Endothelial cell of umbilical vein (primary cell): ENCODE results near the gene FAM217A. TPM values are rescaled to one million over a fixed set of nuclear protein-coding genes. Genes with fewer than 3 reads are reported as not detected.

Experiments used
- BruUV-seq: library from RNA; stranded (reverse); fragments of 400-500 nt; replicated peaks from 2 replicates; lab custom pipeline; 2021; lab: Mats Ljungman, UMichigan
- CTCF ChIA-PET: fragments of 300-600, 350-600 bp; sonication (Branson Sonifier 250); formaldehyde crosslinking; loops from one replicate; lab custom pipeline; 2021; ENCODE audit warnings: antibody characterized with exemption, inconsistent platforms; lab: Charles Lee
- POLR2A ChIA-PET: fragments of 300-600, 350-600 bp; sonication (Branson Sonifier 250); formaldehyde crosslinking; loops from one replicate; lab custom pipeline; 2021; ENCODE audit warnings: antibody characterized with exemption, inconsistent platforms; lab: Charles Lee
- DNase-seq: peaks from one replicate; pipeline ENCODE4 v3.0.0-alpha.2; 2011; ENCODE audit warnings: low read depth, low spot score
- FAIRE-seq: peaks from 2 replicates; lab custom pipeline; 2011; peaks lifted over from hg19 to GRCh38; lab: Jason Lieb, UNC
- H2AFZ ChIP-seq: 2 replicates; pipeline ENCODE4 v1.6.0; 2012; ENCODE audit warnings: low read depth, low read length, control low read depth, inconsistent platforms
- H3K27ac ChIP-seq: 2 replicates; pipeline ENCODE4 v1.5.1; 2011; ENCODE audit warnings: low read depth, mild to moderate bottlenecking, control low read depth, low read length, moderate library complexity; ENCODE audit not compliant: insufficient read depth
- H3K27me3 ChIP-seq, 2 experiments: 2 replicates each; pipeline versions ENCODE4 v1.6.0 to v1.6.1; 2011; ENCODE audit warnings: low read length in 2 of 2, mixed read lengths in 1 of 2; ENCODE audit not compliant: control insufficient read depth in 2 of 2, insufficient read depth in 2 of 2
- H3K36me3 ChIP-seq, 2 experiments: 2 replicates in 1 of 2; 3 replicates in 1 of 2; pipeline ENCODE4 v1.5.1; 2011; ENCODE audit warnings: low read length in 2 of 2, mild to moderate bottlenecking in 1 of 2, moderate library complexity in 1 of 2; ENCODE audit not compliant: control insufficient read depth in 2 of 2, insufficient read depth in 2 of 2; ENCODE audit errors: extremely low read depth in 1 of 2
- H3K4me1 ChIP-seq: 3 replicates; pipeline ENCODE4 v1.5.1; 2011; ENCODE audit warnings: mild to moderate bottlenecking, low read length; ENCODE audit not compliant: control insufficient read depth, insufficient read depth; ENCODE audit errors: extremely low read depth
- H3K4me2 ChIP-seq: 2 replicates; pipeline ENCODE4 v1.6.1; 2011; ENCODE audit warnings: low read length, control low read depth, mixed read lengths; ENCODE audit not compliant: insufficient read depth
- H3K4me3 ChIP-seq, 3 experiments: fragments of 200-600 bp in 1 of 3; sonication (generic), shearing (Covaris generic) in 1 of 3; replicated peaks in 1 of 3; 2 replicates each; pipeline ENCODE4 v1.5.1; 2011 to 2016; ENCODE audit warnings: control low read depth in 3 of 3, low read length in 3 of 3, mild to moderate bottlenecking in 2 of 3, inconsistent platforms in 1 of 3, low read depth in 1 of 3, moderate library complexity in 1 of 3; ENCODE audit not compliant: insufficient read depth in 1 of 3
- H3K79me2 ChIP-seq: 2 replicates; pipeline ENCODE4 v1.6.0; 2012; ENCODE audit warnings: low read length, inconsistent platforms; ENCODE audit not compliant: control insufficient read depth, insufficient read depth
- H3K9ac ChIP-seq: replicated peaks from 2 replicates; pipeline ENCODE3; 2011; ENCODE audit warnings: low read length, control low read depth; ENCODE audit not compliant: insufficient read depth; ENCODE audit errors: extremely low read depth
- H3K9me1 ChIP-seq: replicated peaks from 3 replicates; pipeline ENCODE4 v1.6.0; 2011; ENCODE audit warnings: mild to moderate bottlenecking, low read length; ENCODE audit not compliant: control insufficient read depth, insufficient read depth; ENCODE audit errors: extremely low read depth
- H3K9me3 ChIP-seq: replicated peaks from 2 replicates; pipeline ENCODE4 v1.5.1; 2012; ENCODE audit warnings: low read length, inconsistent platforms; ENCODE audit not compliant: control insufficient read depth, insufficient read depth
- H4K20me1 ChIP-seq: replicated peaks from 2 replicates; pipeline ENCODE3; 2011; ENCODE audit warnings: mild to moderate bottlenecking, low read length; ENCODE audit not compliant: control insufficient read depth, insufficient read depth; ENCODE audit errors: extremely low read depth
- EZH2 ChIP-seq: IDR thresholded peaks from 2 replicates; pipeline ENCODE4 v1.6.1; 2012; ENCODE audit warnings: borderline replicate concordance, low read depth, mild to moderate bottlenecking, moderate library complexity, low read length, inconsistent platforms; ENCODE audit not compliant: severe bottlenecking
- FOS ChIP-seq: IDR thresholded peaks from 2 replicates; pipeline ENCODE4 v1.6.1; 2011; ENCODE audit warnings: mild to moderate bottlenecking, low read length, moderate library complexity, borderline replicate concordance; ENCODE audit not compliant: insufficient read depth
- GATA2 ChIP-seq: IDR thresholded peaks from 2 replicates; pipeline ENCODE4 v1.7.0; 2011; ENCODE audit warnings: low read depth, mild to moderate bottlenecking, moderate library complexity, mixed read lengths, low read length; ENCODE audit not compliant: insufficient read length, insufficient read depth
- JUN ChIP-seq: IDR thresholded peaks from 2 replicates; pipeline ENCODE4 v1.6.1; 2011; ENCODE audit warnings: borderline replicate concordance, low read depth; ENCODE audit not compliant: insufficient read length, insufficient read depth
- MYC ChIP-seq: IDR thresholded peaks from one replicate; pipeline ENCODE4 v1.6.1; 2011; ENCODE audit warnings: mild to moderate bottlenecking, low read depth, low read length
- POLR2A ChIP-seq: IDR thresholded peaks from 2 replicates; pipeline ENCODE4 v1.6.1; 2012; ENCODE audit warnings: low read depth, mild to moderate bottlenecking, control low read depth, low read length
- POLR2AphosphoS5 ChIP-seq: IDR thresholded peaks from 2 replicates; pipeline ENCODE4 v1.6.1; 2012; ENCODE audit warnings: low read depth, mild to moderate bottlenecking, control low read depth, low read length, moderate library complexity; ENCODE audit not compliant: insufficient read depth
- dilution Hi-C: fragments of 300-500 bp; cut with MboI; formaldehyde crosslinking; loops from one replicate; pipeline ENCODE4 v1.15.0; 2019; ENCODE audit warnings: low sequenced_read_pairs; ENCODE audit not compliant: extremely low pct_ligation_motif_present
- intact Hi-C: fragments of 100-400 bp; cut with micrococcal nuclease; formaldehyde crosslinking; loops from one replicate; pipeline ENCODE4 v1.10.0; 2022
- polyA plus RNA-seq, 4 experiments: library from polyadenylated mRNA; depleted of rRNA in 3 of 4; stranded (reverse) in 3 of 4; unstranded in 1 of 4; fragments of >200 nt; gene quantifications; 2 replicates each; pipeline versions ENCODE4 v1.2.1 to v1.2.3, GENCODE V29; 2011 to 2012; ENCODE audit warnings: missing spikeins in 1 of 4
- total RNA-seq: library from RNA; stranded (reverse); gene quantifications from 2 replicates; pipeline ENCODE4 v1.2.3, GENCODE V29; 2021
- TF ChIP-seq, protein P1 (sequence below), 2 donors: IDR thresholded peaks; 1 replicate in 1 of 2; 2 replicates in 1 of 2; pipeline ENCODE4 v1.5.1; 2011; ENCODE audit warnings: low read length in 2 of 2, mild to moderate bottlenecking in 2 of 2, moderate library complexity in 2 of 2, control low read depth in 1 of 2, inconsistent platforms in 1 of 2, low read depth in 1 of 2; ENCODE audit not compliant: insufficient read depth in 1 of 2; ENCODE audit errors: extremely low read depth in 1 of 2
- TF ChIP-seq, protein P2 (sequence below): IDR thresholded peaks from 2 replicates; pipeline ENCODE4 v1.6.1; 2011; ENCODE audit not compliant: insufficient read depth, insufficient read length

FAM217A gene
- total and polyA plus RNA-seq, 2 donors (not counting 3 experiments of a cell fraction or from before 2014, with no cell fraction given): not detected

DNA sequence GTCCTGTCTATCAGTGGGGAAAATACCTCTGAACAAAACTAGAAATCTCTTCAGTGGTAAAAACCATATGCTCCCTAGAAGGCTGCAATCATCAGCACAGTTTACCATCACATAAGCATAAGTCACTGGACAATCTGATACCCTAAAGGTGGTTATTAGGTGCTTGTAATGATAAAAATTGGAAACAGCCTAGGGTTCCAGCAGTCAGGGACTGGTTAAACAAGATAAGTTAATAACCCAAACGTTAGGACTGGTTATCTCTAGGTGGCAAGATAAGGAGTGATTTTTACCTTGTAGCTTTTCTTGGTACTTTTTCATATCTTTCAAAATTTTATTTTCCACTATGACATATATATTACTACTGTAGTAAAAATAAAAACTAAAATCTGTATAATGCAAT, 45.4 kb upstream of the FAM217A start:
- H3K27ac ChIP-seq: no peak overlapping the region

More for the DNA sequence above, 45.4 kb upstream of the FAM217A start:
- FAIRE-seq (no peak), DNase-seq (no peak)
- H3K9me3 ChIP-seq: no peaks in the 10 kb centered on the region
- ChIA-PET CTCF (interaction anchor here (1.0 to 4.9 kb wide), 3 partner anchors 16 to 86 kb away, joined by 3 to 59 read pairs (median 5); no protein-coding TSS in a partner anchor), POLR2A (no interaction called here)
- H3K9ac ChIP-seq: no peak overlapping the region
- peaks cover 37% of the 10 kb centered on the region for H3K4me1 ChIP-seq
- TF ChIP-seq EZH2 (no peak), POLR2AphosphoS5 (no peak), GATA2 (no peak), POLR2A (no peak), JUN (no peak), MYC (no peak), FOS (no peak)
- TF ChIP-seq, protein P1, sequence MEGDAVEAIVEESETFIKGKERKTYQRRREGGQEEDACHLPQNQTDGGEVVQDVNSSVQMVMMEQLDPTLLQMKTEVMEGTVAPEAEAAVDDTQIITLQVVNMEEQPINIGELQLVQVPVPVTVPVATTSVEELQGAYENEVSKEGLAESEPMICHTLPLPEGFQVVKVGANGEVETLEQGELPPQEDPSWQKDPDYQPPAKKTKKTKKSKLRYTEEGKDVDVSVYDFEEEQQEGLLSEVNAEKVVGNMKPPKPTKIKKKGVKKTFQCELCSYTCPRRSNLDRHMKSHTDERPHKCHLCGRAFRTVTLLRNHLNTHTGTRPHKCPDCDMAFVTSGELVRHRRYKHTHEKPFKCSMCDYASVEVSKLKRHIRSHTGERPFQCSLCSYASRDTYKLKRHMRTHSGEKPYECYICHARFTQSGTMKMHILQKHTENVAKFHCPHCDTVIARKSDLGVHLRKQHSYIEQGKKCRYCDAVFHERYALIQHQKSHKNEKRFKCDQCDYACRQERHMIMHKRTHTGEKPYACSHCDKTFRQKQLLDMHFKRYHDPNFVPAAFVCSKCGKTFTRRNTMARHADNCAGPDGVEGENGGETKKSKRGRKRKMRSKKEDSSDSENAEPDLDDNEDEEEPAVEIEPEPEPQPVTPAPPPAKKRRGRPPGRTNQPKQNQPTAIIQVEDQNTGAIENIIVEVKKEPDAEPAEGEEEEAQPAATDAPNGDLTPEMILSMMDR (IDR thresholded peaks at IDR 0.05; ENCODE audit: extremely low read depth in 1 of 2, insufficient read depth in 1 of 2, low read depth in 1 of 2, low read length in 2 of 2): no peak
- TF ChIP-seq, protein P2, sequence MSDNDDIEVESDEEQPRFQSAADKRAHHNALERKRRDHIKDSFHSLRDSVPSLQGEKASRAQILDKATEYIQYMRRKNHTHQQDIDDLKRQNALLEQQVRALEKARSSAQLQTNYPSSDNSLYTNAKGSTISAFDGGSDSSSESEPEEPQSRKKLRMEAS: no peak
- peaks cover 14% of the 10 kb centered on the region for H3K79me2 ChIP-seq
- no peak overlapping the region for H3K4me2 ChIP-seq
- no peaks in the 10 kb centered on the region for H3K27me3 ChIP-seq
- H3K9me1 ChIP-seq: no peaks in the 10 kb centered on the region
- H3K4me3 ChIP-seq: no peak overlapping the region
- H2AFZ ChIP-seq: no peak overlapping the region
- no TSS peak for BruUV-seq
- no peaks in the 10 kb centered on the region for H4K20me1 ChIP-seq
- H3K36me3 ChIP-seq: peaks cover 4 to 14% of the 10 kb centered on the region in 2 experiments
- intact Hi-C loops: no loop called here
- dilution Hi-C loops: no loop called here
